KG1 (cell line): ENCODE results near the gene KLHL6.

Experiments
- DNase-seq: peaks from one replicate; lab custom pipeline; 2025; lab: John Stamatoyannopoulos, UW

The KLHL6 gene

DNA sequence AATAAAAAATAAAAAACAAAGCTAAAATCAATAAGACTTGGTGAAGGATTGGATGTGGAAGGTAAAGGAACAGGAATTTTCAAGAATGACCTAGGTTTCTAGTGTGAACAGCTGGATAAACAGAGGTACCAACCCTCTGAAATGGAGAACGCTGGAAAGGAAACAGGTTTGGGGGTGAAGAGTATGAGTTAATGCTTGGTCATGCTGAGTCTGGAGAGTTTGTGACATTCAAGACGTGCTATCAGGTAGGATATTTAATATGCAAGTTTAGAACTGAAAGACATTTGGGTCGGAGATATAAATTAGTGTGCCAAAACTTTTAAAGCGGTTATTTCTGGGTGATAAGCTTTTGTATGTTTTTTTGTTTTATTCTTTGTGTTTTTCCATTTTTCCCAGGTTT, 11.4 kb upstream of the KLHL6 start:
- DNase-seq, result no peak

DNA sequence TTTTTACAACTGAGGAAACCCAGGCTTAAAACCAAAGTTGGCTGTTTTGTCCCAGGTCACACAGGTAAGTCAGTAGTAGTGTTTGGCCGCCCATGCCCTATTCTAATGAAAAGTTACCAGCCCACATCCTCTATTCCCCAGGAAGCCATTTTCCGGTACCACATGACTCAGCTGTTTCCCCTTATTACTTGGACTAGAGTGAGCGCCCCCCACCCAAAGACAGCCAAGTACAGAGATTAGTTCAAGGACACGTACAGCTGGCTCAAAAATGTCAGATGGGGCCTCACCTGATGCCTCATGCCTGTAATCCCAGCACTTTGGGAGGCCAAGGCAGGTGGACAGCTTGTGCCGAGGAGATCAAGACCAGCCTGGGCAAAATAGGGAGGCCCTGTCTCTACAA, 8.5 kb upstream of the KLHL6 start:
- DNase-seq, result no peak

DNA sequence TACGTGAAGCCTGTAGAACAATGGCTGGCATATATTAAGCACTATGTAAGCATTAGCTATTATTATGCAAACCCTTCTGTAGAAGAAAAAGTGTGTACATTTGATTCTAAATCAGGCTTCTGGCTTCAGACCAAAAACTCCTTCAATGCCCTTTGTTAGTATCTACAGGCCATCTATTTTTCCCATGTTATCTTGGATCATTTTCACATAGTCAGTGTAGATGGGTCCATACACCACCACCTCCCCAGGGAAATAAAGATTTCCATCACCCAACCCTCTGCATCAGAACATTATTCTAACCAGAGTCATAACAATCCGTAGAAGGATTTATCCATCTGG, 8.0 kb upstream of the KLHL6 start:
- DNase-seq, result no peak

- DNase-seq, result no peak
These were observed 5.1 kb upstream of the KLHL6 start for GRCh38 chr3:183560607-183561006.

DNA sequence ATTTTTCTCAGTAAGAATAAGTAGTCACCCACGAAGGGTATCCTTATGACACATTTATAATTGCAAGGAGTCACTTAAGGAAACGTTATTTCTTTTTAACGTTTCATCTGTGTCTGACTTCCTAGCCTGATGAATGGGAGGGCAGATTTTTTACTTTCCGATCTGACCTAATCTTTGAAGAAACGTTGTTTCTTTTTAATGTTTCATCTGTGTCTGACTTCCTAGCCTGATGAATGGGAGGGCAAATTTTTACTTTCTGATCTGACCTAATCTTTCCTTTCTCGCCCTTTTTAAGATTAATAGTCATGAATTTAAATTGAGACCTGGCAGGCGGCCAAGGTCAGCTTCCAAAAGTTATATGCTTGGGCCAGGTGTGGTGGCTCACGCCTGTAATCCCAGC, 3.0 kb upstream of the KLHL6 start:
- no peak for DNase-seq

DNA sequence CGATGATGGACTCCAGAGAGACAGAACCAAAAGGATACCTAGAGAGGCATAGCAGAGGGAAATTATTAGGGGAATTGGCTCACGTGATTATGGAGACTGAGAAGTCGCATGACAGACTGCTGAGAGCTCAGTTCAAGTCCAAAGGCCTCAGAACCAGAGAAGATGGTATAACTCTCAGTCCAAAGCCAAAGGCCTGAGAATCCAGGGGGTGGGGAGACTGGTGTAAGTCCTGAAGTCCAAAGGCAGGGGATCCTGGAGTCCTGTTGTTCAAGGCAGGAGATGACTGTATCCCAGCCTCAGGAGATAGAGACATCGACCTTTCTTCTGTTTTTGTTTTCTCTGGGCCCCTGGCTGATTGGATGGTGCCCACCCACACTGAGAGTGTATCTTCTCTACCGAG, 1.2 kb upstream of the KLHL6 start:
- DNase-seq, result no peak

DNA sequence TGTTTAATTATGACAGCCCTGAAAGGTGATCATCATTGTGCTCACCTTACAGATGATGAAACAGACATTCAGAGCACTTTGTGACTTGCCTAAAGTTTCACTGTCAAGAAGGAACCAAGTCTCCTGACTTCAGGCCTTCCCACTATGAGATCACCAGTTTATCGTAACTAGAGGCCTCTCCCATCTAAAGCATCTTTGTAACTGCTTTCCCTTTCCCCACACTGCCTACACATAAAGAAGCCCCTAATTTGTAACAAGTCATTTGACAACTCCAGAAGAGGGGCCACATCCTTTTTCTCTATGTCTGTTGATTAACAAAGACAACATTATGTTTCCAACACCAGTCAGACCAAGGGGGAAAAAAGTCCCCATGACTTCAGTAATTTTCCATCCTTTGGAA, 1.1 kb downstream of the KLHL6 start:
- no peak for DNase-seq

- no peak for DNase-seq
These were observed 2.0 kb downstream of the KLHL6 start for GRCh38 chr3:183553334-183554026.

- no peak for DNase-seq
These were observed 3.6 kb downstream of the KLHL6 start for GRCh38 chr3:183551930-183552329.

DNA sequence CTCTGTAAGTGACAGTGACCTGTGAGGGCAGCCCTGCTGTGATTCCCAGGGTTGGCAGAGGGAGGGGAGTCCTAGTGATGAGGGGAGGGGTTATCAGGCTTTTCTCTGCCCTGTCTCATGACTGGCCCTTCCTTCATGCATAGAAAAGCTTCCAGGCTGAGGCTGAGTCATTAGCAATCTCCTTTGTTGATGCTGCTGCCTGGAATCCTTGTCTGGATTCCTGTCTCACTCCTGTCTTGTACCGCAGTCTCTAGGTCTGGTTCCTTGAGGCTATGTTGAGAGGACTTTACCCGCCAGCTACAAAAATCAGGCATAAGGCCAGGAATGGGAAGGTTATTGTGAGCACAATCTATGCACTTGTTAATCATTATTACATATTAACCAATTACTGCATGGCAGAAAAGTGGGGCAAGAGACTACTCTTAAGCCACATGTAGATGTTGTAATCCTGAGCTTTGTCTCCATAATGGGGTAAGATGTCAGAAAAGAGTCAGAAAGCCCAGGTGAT, 7.2 kb downstream of the KLHL6 start:
- no peak for DNase-seq

GRCh38 chr3:183546625-183547024, 8.9 kb downstream of the KLHL6 start:
- DNase-seq, result no peak

GRCh38 chr3:183545708-183546107, 9.8 kb downstream of the KLHL6 start:
- no peak for DNase-seq

- no peak for DNase-seq
These were observed 13.2 kb downstream of the KLHL6 start for GRCh38 chr3:183542355-183542754.

GRCh38 chr3:183541738-183542137, 13.8 kb downstream of the KLHL6 start:
- no peak for DNase-seq

DNA sequence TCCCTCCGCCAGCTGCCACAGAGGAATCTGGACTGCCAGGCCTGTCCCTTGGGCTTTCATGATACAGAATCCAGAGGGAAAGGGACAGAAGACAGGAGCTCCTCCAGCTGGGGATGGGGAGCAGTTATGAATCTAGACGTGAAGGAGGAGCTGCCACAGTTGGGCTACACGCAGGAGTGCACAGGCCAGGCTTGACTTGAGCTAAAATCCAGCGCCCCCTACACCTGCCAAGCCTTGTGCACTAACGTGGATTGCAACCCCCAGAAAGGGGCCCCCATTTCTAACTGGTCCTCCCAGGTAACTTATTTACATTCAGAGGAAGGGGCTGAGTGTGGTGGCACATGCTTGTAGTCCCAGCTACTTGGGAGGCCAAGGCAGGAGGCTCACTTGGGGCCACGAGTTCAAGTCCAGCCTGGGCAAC, 14.3 kb downstream of the KLHL6 start:
- no peak for DNase-seq

- DNase-seq, result no peak
These were observed 14.8 kb downstream of the KLHL6 start for GRCh38 chr3:183540501-183541234.

GRCh38 chr3:183539811-183540210, 15.7 kb downstream of the KLHL6 start:
- DNase-seq, result no peak

DNA sequence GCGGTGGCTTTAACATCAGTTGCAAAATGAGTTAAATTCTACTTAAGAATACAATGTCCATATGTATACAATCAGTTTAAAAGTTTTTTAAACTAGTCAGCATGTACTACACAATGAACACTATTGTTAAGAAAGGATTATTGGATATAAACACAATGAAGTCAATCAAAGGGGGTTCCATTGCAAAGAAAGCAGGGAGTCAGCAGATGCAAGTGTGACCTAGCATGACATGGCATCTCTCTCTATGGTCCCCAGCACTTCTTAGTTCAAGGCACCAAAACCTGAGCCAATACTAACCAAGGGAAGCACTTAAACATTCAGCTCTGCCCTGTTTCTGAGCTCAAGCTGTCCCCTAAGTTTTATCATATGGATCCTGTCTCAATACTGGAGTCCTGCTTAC, 17.0 kb downstream of the KLHL6 start:
- no peak for DNase-seq

GRCh38 chr3:183537295-183537730, 18.2 kb downstream of the KLHL6 start:
- no peak for DNase-seq

GRCh38 chr3:183536238-183536880, 19.1 kb downstream of the KLHL6 start:
- no peak for DNase-seq

DNA sequence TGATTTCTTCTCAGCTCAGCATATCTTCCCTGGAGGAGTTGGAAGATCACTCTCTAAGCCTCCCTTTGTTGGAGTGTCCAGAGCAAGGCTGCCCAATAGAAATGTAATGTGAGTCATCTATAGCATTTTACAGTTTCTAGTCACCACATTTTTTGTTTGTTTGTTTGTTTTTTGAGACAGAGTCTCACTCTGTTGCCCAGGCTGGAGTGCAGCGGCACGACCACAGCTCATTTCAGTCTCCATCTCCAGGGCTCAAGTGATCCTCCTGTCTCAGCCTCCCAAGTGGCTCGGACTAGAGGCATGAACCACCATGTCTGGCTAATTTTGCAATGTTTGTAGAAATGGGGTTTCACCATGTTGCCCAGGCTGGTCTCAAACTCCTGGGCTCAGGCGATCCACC, 21.3 kb downstream of the KLHL6 start:
- DNase-seq, result no peak

- DNase-seq, result no peak
These were observed 21.9 kb downstream of the KLHL6 start for GRCh38 chr3:183533412-183534132.
